GM12872 (cell line): ENCODE data around the gene REV3L.

Experiments used
- TF ChIP-seq, protein P1 (sequence below): IDR thresholded peaks from 3 replicates; pipeline ENCODE4 v1.5.1; 2011; ENCODE audit warnings: low read depth, mild to moderate bottlenecking, low read length, moderate library complexity; ENCODE audit not compliant: insufficient read depth

Gene REV3L

DNA sequence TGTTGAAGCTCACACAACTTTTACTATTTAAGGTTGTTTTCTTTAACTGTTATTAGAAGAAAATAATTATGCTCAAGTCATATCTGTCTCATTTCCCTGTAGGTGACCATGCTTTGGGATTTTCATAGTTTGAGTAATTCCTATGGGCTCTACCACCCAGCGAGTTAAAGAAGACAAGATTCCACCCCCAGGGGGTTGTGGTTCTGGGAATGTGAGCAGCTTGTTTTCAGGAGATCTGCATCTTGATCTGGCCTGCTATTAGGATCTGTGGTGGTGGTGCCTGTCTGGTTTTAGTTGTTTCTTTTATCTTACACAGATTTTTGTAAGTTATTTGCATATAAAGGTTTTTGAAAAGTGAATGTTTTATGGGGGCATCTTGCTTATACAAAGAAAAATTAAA is 20.2 kb upstream of the REV3L start:
- TF ChIP-seq, protein P1, sequence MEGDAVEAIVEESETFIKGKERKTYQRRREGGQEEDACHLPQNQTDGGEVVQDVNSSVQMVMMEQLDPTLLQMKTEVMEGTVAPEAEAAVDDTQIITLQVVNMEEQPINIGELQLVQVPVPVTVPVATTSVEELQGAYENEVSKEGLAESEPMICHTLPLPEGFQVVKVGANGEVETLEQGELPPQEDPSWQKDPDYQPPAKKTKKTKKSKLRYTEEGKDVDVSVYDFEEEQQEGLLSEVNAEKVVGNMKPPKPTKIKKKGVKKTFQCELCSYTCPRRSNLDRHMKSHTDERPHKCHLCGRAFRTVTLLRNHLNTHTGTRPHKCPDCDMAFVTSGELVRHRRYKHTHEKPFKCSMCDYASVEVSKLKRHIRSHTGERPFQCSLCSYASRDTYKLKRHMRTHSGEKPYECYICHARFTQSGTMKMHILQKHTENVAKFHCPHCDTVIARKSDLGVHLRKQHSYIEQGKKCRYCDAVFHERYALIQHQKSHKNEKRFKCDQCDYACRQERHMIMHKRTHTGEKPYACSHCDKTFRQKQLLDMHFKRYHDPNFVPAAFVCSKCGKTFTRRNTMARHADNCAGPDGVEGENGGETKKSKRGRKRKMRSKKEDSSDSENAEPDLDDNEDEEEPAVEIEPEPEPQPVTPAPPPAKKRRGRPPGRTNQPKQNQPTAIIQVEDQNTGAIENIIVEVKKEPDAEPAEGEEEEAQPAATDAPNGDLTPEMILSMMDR, result no peak

DNA sequence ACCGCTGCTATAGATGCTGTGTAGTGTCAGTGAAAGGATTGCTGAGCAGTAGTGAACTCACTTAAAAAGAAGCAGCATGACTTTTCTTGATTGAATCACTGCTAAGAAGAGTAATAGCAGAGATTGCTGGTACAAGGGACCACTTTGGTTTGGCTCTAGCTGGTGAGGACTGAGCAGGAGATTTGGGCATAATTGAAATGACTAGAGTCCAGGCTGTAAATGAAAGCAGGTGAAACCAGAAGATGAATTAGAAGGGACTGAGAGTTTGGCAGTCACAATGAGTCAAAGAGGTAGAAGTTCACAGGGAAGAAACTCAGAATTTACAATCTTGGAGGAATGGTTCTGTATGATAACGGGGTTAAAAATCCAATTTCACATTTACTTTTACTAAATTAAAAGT is 19.1 kb upstream of the REV3L start:
- TF ChIP-seq, protein P1, result no peak

DNA sequence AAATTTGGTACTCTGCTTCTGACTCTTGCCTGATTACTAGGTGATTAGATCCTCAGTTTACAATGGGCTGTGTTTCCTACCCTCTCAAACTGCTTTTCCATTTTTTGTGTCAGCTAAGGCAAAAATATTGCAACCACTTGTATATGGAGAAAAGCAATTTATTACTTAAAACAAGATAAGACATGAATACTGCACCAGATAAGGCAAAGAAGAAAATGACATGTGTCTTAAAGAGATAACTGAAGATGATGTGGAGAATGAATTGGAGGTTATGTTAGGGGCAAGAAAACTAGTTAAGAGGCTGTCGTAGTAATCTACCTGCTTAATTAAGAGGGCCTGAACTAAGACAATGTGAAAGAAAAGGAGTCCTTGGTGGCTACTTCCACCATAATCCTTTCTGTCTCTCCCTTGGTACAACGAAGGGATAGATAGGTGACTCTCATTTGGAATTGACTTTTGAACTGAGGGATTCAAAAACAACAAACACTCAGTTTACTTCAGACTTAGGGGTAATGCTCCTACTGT is 16.3 kb upstream of the REV3L start:
- TF ChIP-seq, protein P1, result no peak

DNA sequence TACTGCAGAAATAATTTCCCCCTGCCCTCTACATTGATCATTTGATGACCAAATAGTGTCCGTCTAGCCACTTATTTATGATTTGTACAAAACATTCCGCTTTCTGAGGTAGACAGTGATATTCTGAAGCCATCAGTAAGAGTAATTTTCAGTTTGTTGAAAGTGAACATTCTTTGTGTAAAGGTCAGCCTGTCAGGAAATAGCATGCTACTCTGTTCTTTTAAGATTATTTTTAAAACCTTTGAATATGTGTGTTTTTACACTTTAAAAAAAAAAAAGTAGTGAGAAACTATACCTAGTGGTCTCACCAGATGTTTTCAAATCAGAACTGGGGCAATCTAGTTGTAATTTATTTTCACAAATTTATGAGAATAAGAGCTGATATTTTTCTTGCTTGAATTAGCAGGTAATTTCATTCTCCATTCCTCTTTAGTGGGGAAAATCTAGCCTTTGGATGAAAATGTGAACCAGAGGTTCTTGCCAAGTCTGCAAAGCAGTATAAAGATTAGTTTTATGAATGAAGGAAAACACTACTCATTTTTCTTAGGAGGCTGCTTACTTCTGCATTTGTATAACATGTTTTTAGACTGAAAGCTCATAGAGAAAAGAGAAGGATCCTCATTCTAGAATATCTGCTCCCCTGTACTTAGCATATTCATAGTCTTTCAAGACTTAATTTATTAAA is 12.1 kb upstream of the REV3L start:
- TF ChIP-seq, protein P1, result no peak

DNA sequence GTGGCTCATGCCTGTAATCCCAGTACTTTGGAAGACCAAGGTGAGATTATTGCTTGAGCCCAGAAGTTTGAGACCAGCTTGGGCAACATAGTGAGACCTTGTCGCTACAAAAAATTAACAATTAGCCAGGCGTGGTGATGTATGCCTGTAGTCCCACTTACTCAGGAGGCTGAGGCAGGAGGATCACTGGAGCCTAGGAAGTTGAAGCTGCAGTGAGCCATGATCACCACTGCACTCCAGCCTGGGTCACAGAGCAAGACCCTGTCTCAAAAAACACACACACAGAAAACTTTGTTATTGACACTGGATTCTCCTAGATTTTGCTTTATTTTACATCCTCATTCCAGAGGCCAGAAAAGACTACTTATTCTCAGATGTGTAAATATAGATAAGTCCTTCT is 9.5 kb upstream of the REV3L start:
- TF ChIP-seq, protein P1, result no peak

DNA sequence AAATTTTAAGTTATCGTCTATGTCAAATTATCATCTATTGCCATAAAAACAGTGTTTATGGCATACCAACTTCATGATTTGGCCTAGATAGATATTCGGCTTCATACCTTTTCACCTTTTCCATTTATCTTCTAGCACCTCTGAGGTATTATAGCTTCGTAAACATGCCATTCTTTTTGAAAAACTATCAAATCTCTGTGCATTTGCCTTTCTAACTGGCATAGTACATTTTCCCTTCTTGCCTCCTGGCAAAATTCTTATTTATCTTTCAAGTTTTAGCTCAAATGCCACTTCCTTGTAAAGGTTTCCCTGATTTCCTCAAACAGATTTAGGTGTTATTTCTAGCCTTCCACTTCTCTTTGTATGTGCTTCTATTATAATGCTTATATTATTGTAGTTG is 7.0 kb upstream of the REV3L start:
- TF ChIP-seq, protein P1, result no peak

DNA sequence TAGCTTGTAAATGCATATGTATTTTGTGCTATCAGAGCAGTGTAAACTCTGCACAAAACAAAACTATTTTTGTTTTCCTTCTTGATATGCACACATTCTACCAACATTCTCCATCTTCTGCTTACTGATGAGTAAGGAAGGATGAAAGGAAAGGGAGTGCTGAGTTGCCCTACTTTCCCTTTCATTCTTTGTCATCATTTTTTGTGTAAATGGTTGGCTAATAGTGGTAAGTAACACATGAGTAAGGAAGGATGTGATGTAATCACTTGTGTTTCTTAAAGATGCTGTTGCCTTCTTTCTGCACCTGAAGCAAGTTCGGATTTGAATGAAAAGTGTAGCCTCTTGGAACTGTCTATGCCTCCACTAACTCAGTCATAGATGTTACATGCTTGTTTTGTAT is 4.6 kb upstream of the REV3L start:
- TF ChIP-seq, protein P1, result no peak
